Thyroid gland (tissue), 4 donors: ENCODE data around the gene GNS. TPM values are rescaled to one million over a fixed set of nuclear protein-coding genes. Genes with fewer than 3 reads are reported as not detected.

Experiments
- DNase-seq, 2 donors: peaks; one replicate each; pipeline ENCODE4 v3.0.0-alpha.2; 2019
- H3K27ac ChIP-seq, 3 donors: fragments of 200-600 bp; sonication (generic); 1 replicate in 2 of 3; 2 replicates in 1 of 3; pipeline ENCODE4 v1.5.1; 2016 to 2019; ENCODE audit warnings: mild to moderate bottlenecking in 1 of 3, moderate library complexity in 1 of 3
- H3K27me3 ChIP-seq: fragments of 200-600 bp; sonication (generic); one replicate; pipeline ENCODE4 v1.5.1; 2019
- H3K36me3 ChIP-seq, 2 donors: fragments of 200-600 bp; sonication (generic); one replicate each; pipeline ENCODE4 v1.5.1; 2016 to 2019
- H3K4me1 ChIP-seq, 2 donors: fragments of 200-600 bp; sonication (generic); one replicate each; pipeline ENCODE4 v1.5.1; 2017 to 2019
- H3K4me3 ChIP-seq, 3 donors: fragments of 200-600 bp; sonication (generic); replicated peaks in 1 of 3; 1 replicate in 2 of 3; 2 replicates in 1 of 3; pipeline ENCODE4 v1.5.1; 2016; ENCODE audit warnings: mild to moderate bottlenecking in 1 of 3
- H3K9me3 ChIP-seq: fragments of 200-600 bp; sonication (generic); one replicate; pipeline ENCODE4 v1.5.1; 2017
- CTCF ChIP-seq, 6 experiments: fragments of 200-600 bp in 3 of 6; fragments of 450-650 bp in 3 of 6; sonication (generic) in 3 of 6; IDR thresholded peaks; one replicate each; pipeline ENCODE4 v1.5.1; 2016 to 2019; ENCODE audit warnings: antibody characterized with exemption in 6 of 6, mild to moderate bottlenecking in 2 of 6, inconsistent platforms in 1 of 6, moderate library complexity in 1 of 6
- POLR2A ChIP-seq, 2 donors: fragments of 450-650 bp; IDR thresholded peaks; one replicate each; pipeline ENCODE4 v1.6.1; 2017; ENCODE audit warnings: antibody characterized with exemption in 2 of 2, mild to moderate bottlenecking in 2 of 2, moderate library complexity in 1 of 2
- WGBS, 2 donors: methylation state at CpG; one replicate each; pipeline ENCODE4 v1.1.5; 2017; 5-methylcytosine and 5-hydroxymethylcytosine counted together
- intact Hi-C: fragments of 100-400 bp; cut with DNase I; formaldehyde crosslinking; loops from one replicate; pipeline ENCODE4 v1.15.1; 2023
- total RNA-seq, 4 donors: library from RNA; depleted of rRNA; stranded (reverse); fragments of >200 nt; gene quantifications; one replicate each; pipeline ENCODE4 v1.2.3, GENCODE V29; 2016

The GNS gene
- total RNA-seq, 4 donors from 2014 or later, result 130 to 174 (median 160) TPM

GRCh38 chr12:64790166-64790565 lies 31.0 kb upstream of the GNS start:
- TF ChIP-seq CTCF (IDR thresholded peaks at IDR 0.05), result no peak
- TF ChIP-seq POLR2A (IDR thresholded peaks at IDR 0.05), result no peak
- WGBS, 2 donors, result 71 to 78% methylated on average over 1 of the region's 1 CpG
- no peak for DNase-seq
- no peak overlapping the region for H3K4me3 ChIP-seq
- no peaks in the 10 kb centered on the region for H3K9me3 ChIP-seq
- H3K27me3 ChIP-seq, result no peaks in the 10 kb centered on the region
- intact Hi-C loops, result no loop called here
- no peak overlapping the region for H3K27ac ChIP-seq
- H3K36me3 ChIP-seq, result no peaks in the 10 kb centered on the region
- H3K4me1 ChIP-seq, result no peaks in the 10 kb centered on the region

- Histone ChIP-seq H3K4me3 (no peak overlapping the region), H3K4me1 (peaks cover 0 to 4% of the 10 kb centered on the region in 2 donors), H3K27ac (no peak overlapping the region), H3K9me3 (no peaks in the 10 kb centered on the region), H3K36me3 (no peaks in the 10 kb centered on the region), H3K27me3 (no peaks in the 10 kb centered on the region)
- WGBS, 2 donors, result 97% methylated on average over 6 of the region's 6 CpGs
- TF ChIP-seq POLR2A (IDR thresholded peaks at IDR 0.05), result no peak
- no peak for DNase-seq
- intact Hi-C loops, result no loop called here
Measured at GRCh38 chr12:64785838-64786237, 26.6 kb upstream of the GNS start.

GRCh38 chr12:64782191-64782876 lies 23.1 kb upstream of the GNS start:
- Histone ChIP-seq H3K27me3 (no peaks in the 10 kb centered on the region), H3K4me3 (no peak overlapping the region), H3K4me1 (peaks cover 0 to 9% of the 10 kb centered on the region in 2 donors), H3K9me3 (no peaks in the 10 kb centered on the region), H3K36me3 (no peaks in the 10 kb centered on the region), H3K27ac (no peak overlapping the region)
- TF ChIP-seq CTCF (IDR thresholded peaks at IDR 0.05) (no peak), POLR2A (IDR thresholded peaks at IDR 0.05) (no peak)
- WGBS, 2 donors, result 65 to 70% methylated on average over 6 of the region's 6 CpGs
- DNase-seq, result no peak
- intact Hi-C loops, result no loop called here

- no peaks in the 10 kb centered on the region for H3K27me3 ChIP-seq
- H3K36me3 ChIP-seq, result no peaks in the 10 kb centered on the region
- H3K9me3 ChIP-seq, result no peaks in the 10 kb centered on the region
- H3K27ac ChIP-seq, result peak overlapping the region; percentile 60 to 92 (median 79)
- intact Hi-C loops, result no loop called here
- peak overlapping the region; percentile 8 to 67 (median 41) for H3K4me3 ChIP-seq
- peaks cover 0 to 9% of the 10 kb centered on the region in 2 donors for H3K4me1 ChIP-seq
- DNase-seq, result peak; percentile 29 to 34
- WGBS, 2 donors, result 10% methylated on average over 24 to 27 of the region's 39 CpGs
- TF ChIP-seq POLR2A (IDR thresholded peaks at IDR 0.05), result no peak
- no peak for TF ChIP-seq CTCF (IDR thresholded peaks at IDR 0.05)
Measured at GRCh38 chr12:64781280-64782190, 22.3 kb upstream of the GNS start.

- peak overlapping the region; percentile 8 to 67 (median 41) for H3K4me3 ChIP-seq
- no peaks in the 10 kb centered on the region for H3K36me3 ChIP-seq
- peak in 1 of 6 experiments; percentile 18 for TF ChIP-seq CTCF (IDR thresholded peaks at IDR 0.05)
- peak in 1 of 2 donors; percentile 62 for TF ChIP-seq POLR2A (IDR thresholded peaks at IDR 0.05)
- H3K27ac ChIP-seq, result peak overlapping the region; percentile 60 to 92 (median 79)
- peaks cover 0 to 9% of the 10 kb centered on the region in 2 donors for H3K4me1 ChIP-seq
- intact Hi-C loops, result no loop called here
- H3K27me3 ChIP-seq, result no peaks in the 10 kb centered on the region
- H3K9me3 ChIP-seq, result no peaks in the 10 kb centered on the region
- 2% methylated on average over 25 of the region's 103 CpGs; no CpG with 5 or more reads in 1 of the 2 donors for WGBS, 2 donors
- DNase-seq, result peak; percentile 83 to 88
Measured at GRCh38 chr12:64780531-64781279, 21.5 kb upstream of the GNS start.
